ENCODE results near the gene GATD1. TPM values are rescaled to one million over a fixed set of nuclear protein-coding genes. Genes with fewer than 3 reads are reported as not detected.

The GATD1 gene
- total RNA-seq, 1 experiment from 2014 or later, result 88.7 TPM

DNA sequence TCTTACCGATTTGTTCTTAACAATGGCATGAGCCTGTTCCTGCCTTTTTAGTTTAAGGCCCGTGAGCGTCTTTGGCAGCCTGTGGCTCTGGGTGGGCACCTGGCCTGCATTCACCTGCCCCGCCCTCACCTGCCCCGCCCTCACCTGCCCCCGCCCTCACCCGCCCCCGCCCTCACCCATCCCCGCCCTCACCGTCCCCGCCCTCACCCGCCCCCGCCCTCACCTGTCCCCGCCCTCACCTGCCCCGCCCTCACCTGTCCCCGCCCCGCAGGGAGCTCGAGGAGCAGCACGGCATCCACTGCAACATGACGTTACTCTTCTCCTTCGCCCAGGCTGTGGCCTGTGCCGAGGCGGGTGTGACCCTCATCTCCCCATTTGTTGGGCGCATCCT is 14.2 kb downstream of the GATD1 start:
- Histone ChIP-seq H4K20me1 (ENCODE audit: insufficient read depth) (peaks cover 5% of the 10 kb centered on the region; the same call in 1 of the 2 replicates), H3K36me3 (ENCODE audit: control insufficient read depth in 1 of 2, insufficient read depth in 2 of 2, low read length in 2 of 2) (peaks cover 32 to 56% of the 10 kb centered on the region in 2 experiments), H3K27ac (ENCODE audit: low read depth, low read length) (peak overlapping the region; percentile 93), H3K27me3 (ENCODE audit: insufficient read depth, low read length) (no peaks in the 10 kb centered on the region), H3K9me3 (ENCODE audit: control insufficient read depth in 1 of 2, insufficient read depth in 1 of 2, low read depth in 1 of 2, low read length in 2 of 2) (no peaks in the 10 kb centered on the region), H2AFZ (ENCODE audit: low read depth, low read length, poor library complexity, severe bottlenecking) (no peak overlapping the region), H3K4me2 (ENCODE audit: low read length) (peak overlapping the region; percentile 94), H3K9me2 (ENCODE audit: insufficient read depth) (no peaks in the 10 kb centered on the region), H3K4me1 (ENCODE audit: control insufficient read depth in 1 of 2, insufficient read depth in 2 of 2, low read length in 2 of 2) (peaks cover 20 to 48% of the 10 kb centered on the region in 2 experiments), H3K79me2 (ENCODE audit: insufficient read depth, low read length) (peaks cover 9% of the 10 kb centered on the region; the same call in 1 of the 2 replicates), H3K9ac (ENCODE audit: low read length) (peak overlapping the region; percentile 82), H3K4me3 (replicated peaks in 1 of 2; ENCODE audit: low read depth in 1 of 2, low read length in 2 of 2) (peak overlapping the region in 1 of 2 experiments; percentile 50; a peak in 2 of 4 replicates)
- ChIA-PET RAD21 (ENCODE audit: low non-redundant PET in 1 of 2, low total read pairs in 2 of 2, uncharacterized antibody in 2 of 2, unreplicated experiment in 2 of 2) (interaction anchor here in 1 of 2 experiments (0.7 kb wide), 1 partner anchor 356 kb away, joined by 4 read pairs; no protein-coding TSS in a partner anchor), POLR2A (interaction anchor here (0.6 to 2.5 kb wide), 6 partner anchors 12 to 1224 kb away, joined by 3 to 9 read pairs (median 5); partner anchors contain the start of gene PNPLA2), CTCF (interaction anchor here (0.8 to 1.9 kb wide), 6 partner anchors 12 to 66 kb away, joined by 3 to 10 read pairs (median 4); partner anchors contain the start of gene TALDO1)
- TF ChIP-seq RAD21 (IDR thresholded peaks at IDR 0.05; ENCODE audit: low read depth) (no peak), EZH2phosphoT487 (IDR thresholded peaks at IDR 0.05; ENCODE audit: borderline replicate concordance) (no peak), TCF7L2 (IDR thresholded peaks at IDR 0.05; ENCODE audit: borderline replicate concordance, extremely low read depth, insufficient read depth, insufficient read length) (no peak), POLR2AphosphoS5 (IDR thresholded peaks at IDR 0.05; ENCODE audit: low read depth, low read length) (peak; percentile 35), ELF1 (IDR thresholded peaks at IDR 0.05; ENCODE audit: borderline replicate concordance, low read depth) (no peak), SRF (IDR thresholded peaks at IDR 0.05; ENCODE audit: low read depth) (no peak), CEBPB (IDR thresholded peaks at IDR 0.05; ENCODE audit: low read depth) (no peak)
- TF ChIP-seq, protein P1, sequence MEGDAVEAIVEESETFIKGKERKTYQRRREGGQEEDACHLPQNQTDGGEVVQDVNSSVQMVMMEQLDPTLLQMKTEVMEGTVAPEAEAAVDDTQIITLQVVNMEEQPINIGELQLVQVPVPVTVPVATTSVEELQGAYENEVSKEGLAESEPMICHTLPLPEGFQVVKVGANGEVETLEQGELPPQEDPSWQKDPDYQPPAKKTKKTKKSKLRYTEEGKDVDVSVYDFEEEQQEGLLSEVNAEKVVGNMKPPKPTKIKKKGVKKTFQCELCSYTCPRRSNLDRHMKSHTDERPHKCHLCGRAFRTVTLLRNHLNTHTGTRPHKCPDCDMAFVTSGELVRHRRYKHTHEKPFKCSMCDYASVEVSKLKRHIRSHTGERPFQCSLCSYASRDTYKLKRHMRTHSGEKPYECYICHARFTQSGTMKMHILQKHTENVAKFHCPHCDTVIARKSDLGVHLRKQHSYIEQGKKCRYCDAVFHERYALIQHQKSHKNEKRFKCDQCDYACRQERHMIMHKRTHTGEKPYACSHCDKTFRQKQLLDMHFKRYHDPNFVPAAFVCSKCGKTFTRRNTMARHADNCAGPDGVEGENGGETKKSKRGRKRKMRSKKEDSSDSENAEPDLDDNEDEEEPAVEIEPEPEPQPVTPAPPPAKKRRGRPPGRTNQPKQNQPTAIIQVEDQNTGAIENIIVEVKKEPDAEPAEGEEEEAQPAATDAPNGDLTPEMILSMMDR (IDR thresholded peaks at IDR 0.05 in 2 of 3, conservative IDR thresholded peaks at IDR 0.05 in 1 of 3; ENCODE audit: borderline replicate concordance in 1 of 3, insufficient read depth in 1 of 3, low read depth in 2 of 3, low read length in 2 of 3), result no peak
- peak; percentile 54 for ATAC-seq
- no peak for DNase-seq (ENCODE audit: low read depth, low spot score)
- intact Hi-C loops (cut with micrococcal nuclease), result no loop called here
- BruUV-seq (replicated peaks), result no TSS peak
